NCI-H69 (cell line): Measurements from ENCODE around the gene COX5A.
"Not testable (repeated sequence)": the region's sequence is repeated elsewhere in the genome, so short reads cannot be mapped to it uniquely, and the experiment has no call there.

Experiments
- DNase-seq: peaks from one replicate; lab custom pipeline; 2025; lab: John Stamatoyannopoulos, UW

The COX5A gene

DNA sequence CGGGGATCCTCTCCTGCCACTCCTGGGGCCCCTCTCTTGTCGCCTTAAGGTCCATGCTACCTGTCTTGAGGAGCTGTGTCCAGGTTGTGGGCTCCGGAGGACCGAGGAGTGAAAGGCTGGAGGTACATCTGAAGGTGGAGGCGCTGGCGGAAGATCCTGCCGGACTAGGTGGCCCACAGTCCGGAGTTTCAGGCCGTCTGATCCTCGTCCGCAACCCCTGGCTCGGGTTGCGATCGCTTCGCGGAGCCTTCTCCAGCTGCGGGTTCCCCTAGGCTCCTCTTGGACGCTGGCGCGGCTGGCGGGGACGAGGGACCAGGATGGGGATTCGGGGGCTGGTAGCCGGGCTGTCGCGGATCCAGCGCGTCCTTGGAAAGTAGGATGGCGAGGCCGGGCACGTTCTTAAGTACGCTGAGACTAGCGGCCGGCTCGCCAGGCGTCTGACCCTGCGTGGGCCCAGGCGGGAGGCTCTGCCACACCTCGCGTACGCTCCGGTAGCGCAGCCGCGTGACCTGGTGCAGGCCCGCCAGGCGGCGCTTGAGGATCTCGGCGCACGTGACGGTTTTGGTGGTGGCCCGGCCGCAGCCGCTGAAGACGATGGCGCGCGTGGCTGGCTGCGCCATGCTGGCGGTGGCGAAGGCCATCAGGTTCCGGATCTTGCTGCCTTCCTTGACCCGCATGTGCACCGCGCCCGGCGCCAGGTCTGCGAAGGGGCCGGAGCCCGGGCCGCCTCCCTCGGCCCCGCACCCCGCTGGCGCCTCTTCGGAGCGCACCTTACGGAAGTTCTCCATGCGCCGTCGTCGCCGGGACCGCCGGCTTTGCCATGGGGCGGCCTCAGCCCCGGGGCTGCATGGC, 18.1 kb upstream of the COX5A start:
- peak; percentile 81 for DNase-seq

DNA sequence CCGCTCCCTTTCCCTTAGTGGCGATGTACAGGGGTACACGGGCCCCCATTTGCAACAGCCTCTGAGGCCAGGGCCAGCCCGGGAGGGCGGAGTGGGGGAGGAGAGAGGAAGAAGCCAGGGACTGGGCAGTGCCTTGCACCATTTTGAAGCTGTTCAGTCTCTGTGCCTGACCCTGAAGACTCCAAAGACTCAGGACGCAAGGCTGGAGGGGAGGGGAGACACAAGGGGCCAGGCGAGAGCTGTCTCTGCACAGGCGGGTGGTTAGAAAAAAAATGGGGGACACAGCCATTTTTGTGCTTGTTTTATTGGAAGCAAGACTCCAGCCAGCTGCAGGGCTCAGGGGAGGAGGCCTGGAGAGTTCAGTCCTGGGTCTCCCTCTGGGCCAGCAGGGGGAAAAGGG, 17.1 kb upstream of the COX5A start:
- peak; percentile 17 for DNase-seq

DNA sequence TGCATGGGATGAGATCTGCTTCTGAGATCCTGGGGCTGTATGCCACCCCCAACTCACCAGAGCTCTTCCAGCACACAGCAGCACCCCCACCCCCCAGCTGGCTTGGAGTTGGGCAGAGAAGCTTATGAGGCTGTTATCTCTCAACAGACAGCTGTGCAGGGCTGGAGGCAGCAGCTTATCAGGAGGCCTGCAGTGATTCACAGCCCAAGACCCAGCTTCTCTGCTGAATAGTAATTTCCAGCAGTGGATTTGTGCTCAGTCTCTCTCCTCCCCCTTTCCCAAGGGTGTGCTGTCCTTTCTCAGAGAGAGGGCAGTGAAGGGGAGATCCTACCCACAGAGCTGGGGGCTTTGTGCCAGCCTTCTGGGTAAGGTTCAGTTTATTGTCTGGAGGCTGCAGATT, 16.6 kb upstream of the COX5A start:
- peak; percentile 8 for DNase-seq

DNA sequence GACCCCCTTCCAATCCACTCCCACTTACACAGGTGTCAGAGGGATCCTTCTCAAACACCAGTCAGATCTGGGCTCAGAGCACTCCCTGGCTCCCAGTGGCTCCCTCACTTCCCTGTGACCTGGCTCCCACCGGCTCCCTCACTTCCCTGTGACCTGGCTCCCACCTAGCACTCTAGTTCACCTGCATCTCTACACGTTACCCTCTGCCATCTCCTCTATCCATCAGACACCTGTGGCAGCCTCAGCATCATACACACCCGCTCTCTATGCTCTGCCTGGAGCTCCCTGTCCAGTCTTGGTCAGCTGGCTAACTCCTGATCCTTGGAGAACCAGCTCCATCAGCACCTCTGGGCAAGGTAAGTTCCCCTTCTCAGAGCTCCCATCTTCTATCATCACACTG, 13.1 kb upstream of the COX5A start:
- peak; percentile 60 for DNase-seq

DNA sequence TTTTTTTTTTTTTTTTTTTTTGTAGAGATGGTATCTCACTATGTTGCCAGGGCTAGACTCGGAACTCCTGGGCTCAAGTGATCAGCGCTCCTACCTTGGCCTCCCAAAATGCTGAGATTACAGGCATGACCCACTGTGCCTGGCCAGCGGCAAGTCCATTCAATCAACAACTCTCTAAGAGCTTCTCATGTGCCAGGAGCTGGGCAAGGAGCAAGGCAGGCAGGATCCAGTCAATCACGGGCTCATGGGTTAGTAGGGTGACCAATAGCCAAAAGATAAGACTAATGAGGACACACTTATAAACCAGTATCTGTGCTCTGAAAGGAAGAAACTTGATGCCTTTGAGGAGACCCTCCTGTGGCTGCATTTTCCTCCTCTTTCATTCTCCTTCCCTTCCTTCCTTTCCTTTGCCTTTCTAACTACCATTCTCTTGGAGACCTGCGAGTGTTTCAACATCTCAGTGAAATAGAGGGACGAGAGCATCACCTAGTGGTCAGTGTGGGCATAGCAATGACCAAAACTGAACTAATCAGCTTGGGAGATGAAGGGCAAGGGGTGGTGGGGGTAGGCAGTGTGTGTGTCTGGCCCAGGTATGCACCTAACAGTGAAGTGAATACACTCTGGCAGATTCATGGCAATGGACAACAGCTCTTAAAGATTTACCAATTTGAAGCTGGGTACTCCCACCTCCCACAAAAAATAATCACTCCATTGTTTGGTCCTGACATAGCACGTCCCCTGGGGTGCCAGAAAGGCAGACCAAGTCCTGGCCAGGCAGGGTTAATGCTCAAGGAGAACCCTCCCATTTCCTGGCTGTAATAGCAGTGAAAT, 12.4 kb upstream of the COX5A start:
- DNase-seq, result peak; percentile 78

DNA sequence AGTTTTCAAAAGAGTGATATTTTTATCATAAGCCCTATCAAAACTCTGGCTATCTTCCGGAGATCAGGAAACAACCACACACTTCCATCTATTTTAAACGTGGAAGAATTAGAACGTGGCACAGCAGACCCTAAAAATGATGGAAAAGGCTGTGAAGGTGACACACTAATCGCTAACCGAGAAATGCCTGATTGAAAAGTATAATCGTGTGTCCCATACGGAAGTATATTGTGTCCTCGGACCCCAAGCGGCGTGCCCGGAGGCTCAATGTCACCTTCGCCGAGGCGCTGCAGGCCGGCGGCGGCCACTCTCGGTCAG, 642 bp downstream of the COX5A start:
- DNase-seq, result peak; percentile 61

DNA sequence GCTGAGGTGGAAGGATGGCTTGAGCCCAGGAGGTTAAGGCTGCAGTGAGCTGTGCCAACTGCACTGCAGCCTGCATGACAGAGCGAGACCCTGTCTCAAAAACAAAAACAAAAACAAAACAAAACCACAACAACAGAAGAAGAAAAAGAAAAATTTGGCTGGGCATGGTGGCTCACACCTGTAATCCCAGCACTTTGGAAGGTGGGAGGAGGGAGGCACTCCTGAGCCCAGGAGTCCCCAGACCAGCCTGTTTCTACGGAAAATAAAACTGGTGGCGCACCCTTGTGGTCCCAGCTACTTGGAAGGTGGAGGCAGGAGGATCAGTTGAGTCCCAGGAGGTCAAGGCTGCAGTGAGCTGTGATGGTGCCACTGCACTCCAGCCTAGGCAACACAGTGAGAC, 2.7 kb downstream of the COX5A start:
- peak; percentile 36 for DNase-seq

DNA sequence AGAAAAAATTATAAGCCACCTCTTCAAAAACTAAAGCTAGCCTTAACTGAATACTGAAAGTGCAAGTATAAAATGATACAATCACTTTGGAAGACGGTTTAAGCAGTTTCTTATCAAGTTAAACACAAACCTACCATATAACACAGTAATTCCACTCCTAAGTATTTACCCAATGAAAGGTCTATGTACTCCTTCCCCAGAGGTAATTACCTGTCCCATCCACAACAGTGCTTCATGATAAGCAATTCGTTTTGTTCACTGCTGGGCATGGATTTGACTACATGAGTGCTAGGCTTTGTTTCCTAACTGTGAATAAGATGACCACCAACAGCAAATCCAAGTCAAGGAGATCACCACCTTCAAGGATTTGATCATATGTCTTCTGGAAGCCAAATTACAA, 4.3 kb downstream of the COX5A start:
- DNase-seq, result no peak

DNA sequence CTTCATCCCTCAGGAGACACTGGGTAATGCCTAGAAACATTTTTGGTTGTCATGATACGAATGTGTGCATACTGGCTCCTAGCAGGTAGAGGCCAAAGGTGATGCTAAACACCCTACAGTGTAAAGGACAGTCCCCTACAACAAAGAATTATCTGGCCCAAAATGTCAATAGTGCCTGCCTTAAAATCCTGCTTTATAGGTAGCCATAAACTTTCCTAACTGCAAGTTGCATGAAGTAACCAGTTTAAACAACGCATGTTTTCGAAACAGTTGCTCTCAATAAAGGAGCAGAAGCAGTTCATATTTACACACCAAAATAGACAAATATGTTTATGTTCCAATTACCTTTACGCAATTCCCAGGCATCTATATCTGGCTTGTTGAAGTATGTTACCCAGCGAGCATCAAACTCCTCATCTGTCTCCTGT, 9.1 kb downstream of the COX5A start:
- DNase-seq, result no peak

DNA sequence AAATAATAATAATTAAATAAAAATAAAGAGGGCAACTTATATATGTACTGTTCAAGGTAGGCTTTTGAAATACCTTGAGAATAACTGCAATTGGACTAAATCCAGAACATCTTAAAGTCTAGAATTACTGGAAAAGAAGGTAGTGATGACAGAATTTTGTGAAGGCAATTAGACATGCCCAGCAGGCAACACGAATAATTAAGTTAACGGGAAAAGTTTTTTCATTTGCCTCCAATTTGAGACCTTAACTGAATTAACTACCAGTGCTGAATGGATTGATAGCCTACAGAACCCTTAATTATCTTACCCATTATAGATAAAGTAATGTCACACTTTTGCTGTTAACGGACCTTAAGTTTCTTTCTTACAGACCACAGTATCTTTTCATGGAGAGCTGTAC, 13.3 kb downstream of the COX5A start:
- no peak for DNase-seq

DNA sequence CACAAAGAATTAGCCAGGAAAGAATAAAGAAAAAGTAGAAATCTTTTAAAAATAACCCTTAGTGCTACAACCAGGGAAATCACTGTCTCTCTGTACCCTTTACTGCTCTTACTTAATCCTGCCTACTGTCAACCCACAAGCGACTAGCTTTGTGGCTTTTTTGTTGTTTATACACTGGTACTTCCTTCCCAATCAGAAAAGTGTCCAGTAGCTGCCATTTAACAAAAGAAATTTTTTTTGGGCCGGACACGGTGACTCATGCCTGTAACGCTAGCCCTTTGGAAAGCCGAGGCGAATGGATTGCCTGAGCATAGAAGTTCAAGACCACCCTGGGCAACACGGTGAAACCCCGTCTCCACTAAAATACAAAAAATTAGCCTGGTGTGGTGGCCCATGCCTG, 17.4 kb downstream of the COX5A start:
- DNase-seq, result no peak

DNA sequence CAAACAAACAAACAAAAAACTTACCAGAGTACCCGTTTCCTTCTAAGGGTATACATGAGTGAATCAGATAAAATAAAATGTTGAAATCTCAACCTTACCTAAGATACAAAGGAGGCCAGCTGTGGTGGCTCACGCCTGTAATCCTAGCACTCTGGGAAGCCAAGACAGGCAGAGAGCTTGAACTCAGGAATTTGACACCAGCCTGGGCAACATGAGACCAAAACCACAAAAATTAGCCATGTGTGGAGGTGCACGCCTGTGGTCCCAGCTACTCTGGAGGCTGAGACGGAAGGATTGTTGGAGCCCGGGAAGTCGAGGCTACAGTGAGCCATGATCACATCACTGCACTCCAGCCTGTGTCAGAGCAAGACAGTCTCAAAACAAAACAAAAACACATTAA, 20.2 kb downstream of the COX5A start:
- DNase-seq, result no peak

DNA sequence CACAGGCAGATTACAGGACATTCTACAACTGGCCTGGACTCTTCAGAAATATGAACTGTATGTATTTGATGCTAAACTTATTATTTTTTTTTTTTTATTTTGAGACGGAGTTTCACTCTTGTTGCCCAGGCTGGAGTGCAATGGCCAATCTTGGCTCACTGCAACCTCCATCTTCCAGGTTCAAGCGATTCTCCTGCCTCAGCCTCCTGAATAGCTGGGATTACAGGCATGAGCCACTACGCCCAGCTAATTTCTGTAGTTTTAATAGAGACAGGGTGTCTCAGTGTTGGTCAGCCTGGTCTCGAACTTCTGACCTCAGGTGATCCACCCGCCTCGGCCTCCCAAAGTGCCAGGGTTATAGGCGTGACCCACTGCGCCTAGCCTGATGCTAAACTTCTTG, 24.1 kb downstream of the COX5A start:
- DNase-seq, result not testable (repeated sequence)

DNA sequence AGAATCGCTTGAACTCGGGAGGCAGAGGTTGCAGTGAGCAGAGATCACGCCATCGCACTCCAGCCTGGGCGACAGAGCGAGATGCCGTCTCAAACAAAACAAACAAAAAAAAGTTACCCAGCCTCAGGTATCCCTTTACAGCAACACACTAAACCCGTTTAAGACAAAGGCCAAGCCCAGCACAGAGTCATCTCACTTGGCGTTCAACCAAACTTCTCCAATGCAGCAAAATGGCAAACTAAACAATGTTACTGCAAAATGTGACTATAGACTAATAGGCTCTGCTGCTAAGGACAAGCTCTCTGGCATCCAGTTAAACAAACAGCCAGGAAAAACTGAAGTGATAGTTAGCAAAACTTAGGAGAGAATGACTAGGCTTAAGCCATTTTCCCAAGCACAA, 24.8 kb downstream of the COX5A start:
- DNase-seq, result no peak

DNA sequence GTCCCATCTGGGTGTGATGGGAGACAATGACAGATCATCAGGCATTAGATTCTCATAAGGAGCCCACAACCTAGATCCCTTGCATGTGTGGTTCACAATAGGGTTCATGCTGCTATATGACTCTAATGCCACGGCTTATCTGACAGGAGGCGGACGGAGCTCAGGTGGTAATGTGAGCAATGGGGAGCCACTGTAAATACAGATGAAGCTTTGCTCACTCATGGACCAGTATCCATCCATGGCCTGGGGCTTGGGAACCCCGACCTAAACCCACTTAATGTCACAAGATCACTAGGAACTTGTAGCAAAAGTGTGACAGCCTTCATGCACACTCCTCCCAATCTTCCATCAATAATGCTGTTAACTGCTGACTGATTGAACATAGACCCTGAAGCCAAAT, 29.2 kb downstream of the COX5A start:
- no peak for DNase-seq

DNA sequence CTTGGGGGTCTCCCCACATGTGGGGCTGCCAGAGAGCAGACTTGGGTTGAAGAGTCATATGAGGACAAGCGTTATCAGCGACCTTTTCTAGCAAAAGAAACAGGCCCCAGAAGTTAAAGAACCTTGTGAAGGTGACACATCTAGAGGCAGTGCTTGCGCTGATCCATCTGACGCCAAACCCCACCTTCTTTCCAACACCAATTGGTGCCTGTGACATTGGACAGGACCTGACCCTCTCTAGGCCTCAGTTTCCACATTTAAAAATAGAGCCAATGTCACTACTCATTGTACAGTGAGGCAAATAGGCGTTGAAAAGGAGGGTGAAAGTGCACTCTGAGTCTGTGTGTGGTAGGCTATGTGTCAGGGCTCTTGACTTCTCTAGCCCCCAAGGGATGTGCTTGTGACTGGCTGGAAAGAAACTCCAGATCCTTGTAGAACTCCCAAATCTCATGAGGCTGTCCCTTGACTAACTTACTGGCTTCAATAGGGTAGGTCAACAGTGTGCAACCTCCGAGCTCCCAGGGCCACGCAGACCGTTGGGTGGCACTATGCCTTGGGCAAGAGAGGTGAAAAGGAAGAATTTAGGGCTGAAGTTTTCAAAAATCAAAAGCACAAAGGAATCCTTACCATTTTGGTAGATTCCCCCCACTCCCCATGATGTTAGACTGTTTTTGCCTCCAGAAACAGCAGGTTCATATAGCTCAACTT, 30.6 kb downstream of the COX5A start:
- DNase-seq, result peak; percentile 44

DNA sequence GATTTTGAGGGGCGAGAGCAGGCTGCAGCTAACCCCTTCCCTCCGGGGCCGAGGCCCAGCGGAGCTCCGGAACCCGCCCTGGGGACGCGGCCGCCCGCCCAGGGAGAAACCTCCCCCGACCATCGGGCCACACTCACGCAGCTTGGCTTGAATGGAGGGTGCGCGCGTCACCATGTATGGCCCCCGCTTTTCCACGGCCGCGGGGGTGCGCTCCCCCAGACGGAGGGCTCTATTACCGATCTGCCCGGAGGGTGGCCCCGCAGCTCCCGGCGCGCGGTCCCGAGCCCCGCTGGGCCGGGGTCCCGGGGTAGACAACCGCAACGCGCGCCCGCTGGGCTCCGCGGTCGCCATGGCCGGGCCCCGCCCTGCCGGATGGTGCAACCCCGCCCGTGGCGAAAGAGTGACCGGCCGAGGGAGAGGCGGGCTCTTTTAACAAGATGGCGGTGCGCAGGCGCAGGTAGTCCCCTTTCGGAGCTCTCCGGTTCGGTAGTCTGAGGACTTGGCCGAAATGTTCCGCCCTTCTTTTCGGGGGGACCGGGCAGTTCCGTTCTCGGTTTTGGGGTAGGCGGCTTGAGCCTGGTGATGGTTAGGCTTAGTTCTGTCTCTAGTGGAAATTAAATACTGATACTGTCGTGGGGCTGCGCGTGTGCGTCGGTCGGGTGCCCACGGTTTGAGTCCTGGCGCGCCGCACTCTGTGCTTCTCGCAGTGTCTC, 31.3 kb downstream of the COX5A start, which contains the start of gene FAM219B:
Gene FAM219B, minus strand, starts transcription at position 402 of the 713 bp plus-strand sequence. Its CDS starts 51 bp downstream, at position 351.
- peak; percentile 89 for DNase-seq

DNA sequence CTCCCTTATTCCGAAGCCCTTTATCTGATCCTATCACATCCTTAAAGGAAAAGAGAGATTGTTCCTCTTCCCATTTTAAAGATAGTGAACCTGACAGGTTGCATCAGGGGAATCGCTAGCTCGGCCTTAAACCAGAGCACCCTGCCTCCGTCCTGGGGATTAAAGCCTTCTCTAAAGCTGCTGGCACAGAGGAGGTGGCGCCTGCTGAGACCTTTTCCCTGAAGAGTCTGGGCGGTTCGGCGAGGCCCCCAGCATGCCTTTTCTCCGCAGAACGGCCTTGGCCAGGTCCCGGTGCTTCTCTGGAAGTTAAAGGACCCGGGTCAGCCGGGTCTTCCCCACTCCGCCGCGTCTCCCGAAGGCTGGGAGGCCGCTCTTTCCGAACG, 31.8 kb downstream of the COX5A start:
- peak; percentile 44 for DNase-seq

DNA sequence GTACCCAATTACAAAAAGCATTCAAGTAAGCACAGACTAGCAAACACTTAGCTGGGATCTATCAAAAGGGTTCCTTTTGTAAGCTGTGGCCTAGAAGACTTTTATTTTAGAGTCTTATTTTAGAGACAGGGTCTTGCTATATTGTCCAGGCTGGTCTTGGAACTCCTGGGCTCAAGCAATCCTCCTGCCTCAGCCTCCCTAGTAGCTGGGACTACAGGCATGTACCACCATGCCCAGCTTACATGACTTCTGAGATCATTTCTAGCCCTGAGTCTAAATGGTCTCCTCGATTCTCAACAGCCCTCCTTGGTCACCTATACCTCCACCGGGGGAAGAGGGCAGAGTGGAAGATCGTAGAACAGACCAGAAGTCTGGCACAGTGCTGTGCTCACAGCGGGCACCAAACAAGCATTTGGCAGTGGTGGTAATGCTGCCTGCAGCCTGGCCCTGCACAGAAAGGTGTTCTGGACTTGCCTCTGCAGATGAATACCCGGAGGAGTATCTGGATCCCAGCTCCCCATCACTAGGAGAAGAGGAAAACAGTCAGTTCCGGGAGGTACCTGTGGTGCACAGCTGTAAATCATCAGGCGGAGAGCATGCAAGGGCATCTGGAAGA, 33.6 kb downstream of the COX5A start:
- no peak for DNase-seq

DNA sequence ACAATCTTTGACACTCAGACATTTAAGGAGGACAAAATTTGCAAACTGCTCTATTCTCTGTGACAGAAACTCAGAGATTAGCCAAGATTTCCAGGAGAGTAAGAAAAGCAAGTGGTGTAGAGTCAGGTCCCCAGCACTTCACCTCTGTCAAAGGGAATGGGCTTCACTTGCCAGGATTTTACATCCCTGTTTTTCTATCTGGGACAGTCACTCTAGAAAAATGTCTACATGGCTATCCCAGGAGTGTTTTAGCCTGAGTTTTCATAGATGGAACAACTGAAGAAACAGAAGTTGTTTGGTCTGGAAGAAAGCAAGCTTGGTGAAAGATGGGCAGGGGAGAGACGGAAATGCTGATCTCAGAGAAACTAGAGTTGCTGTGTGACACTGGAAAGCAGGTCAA, 34.2 kb downstream of the COX5A start:
- no peak for DNase-seq

DNA sequence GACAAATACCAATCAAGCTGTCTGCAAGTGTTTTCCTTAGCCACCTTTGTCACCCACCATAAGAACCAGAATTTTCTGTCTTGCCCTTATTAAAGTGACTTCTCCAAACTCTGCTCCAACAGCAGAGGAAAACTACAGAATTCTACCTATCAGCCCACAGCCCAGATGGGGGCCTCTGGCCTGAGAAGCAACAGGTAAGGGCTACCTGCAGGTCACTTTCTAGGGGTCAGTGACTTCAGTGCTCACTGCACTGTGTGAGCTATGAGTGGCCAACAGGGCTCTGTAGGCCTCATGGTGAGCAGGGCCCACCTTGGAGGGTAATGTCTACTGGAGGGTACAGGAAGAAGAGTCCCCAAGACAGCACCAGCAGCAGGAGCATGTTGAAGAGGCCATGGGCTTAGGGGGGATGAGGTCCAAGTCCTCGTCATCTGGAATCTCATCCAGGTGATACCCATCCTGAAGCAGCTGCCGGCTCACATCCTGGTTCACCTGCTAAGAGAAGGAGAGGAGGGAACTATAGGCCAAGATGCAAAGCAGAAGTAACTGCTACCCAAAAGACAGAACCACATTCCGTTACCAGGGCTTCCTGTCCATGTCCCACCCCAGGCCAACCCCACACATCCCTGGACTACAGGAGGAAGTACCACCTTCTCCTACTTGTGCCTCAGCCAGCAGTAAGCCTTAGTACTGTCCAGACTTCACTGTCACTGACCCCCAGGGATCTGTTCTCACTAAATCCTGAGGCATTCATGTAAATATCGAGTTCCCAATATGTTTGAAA, 35.4 kb downstream of the COX5A start:
- DNase-seq, result no peak
